Smooth muscle cell (in vitro differentiated cells): ENCODE measurements around the gene PIAS2. TPM values are rescaled to one million over a fixed set of nuclear protein-coding genes. Genes with fewer than 3 reads are reported as not detected.

Experiments
- DNase-seq: peaks from one replicate; lab custom pipeline; 2025; ENCODE audit not compliant: unreplicated experiment; lab: John Stamatoyannopoulos, UW
- H2AFZ ChIP-seq: fragments of 200-600 bp; sonication (generic); 2 replicates; pipeline ENCODE4 v1.6.0; 2016; ENCODE audit warnings: antibody characterized with exemption, low read depth, mild to moderate bottlenecking
- H3F3A ChIP-seq: fragments of 200-600 bp; sonication (generic); 2 replicates; pipeline ENCODE4 v1.6.0; 2017; ENCODE audit warnings: antibody characterized with exemption, low read depth
- H3K27ac ChIP-seq: fragments of 200-600 bp; sonication (generic); 2 replicates; pipeline ENCODE4 v1.5.1; 2016; ENCODE audit warnings: low read depth, mild to moderate bottlenecking
- H3K27me3 ChIP-seq: fragments of 200-600 bp; sonication (generic); 2 replicates; pipeline ENCODE4 v1.6.1; 2016; ENCODE audit warnings: low read depth, mild to moderate bottlenecking
- H3K36me3 ChIP-seq: fragments of 200-600 bp; sonication (generic); 2 replicates; pipeline ENCODE4 v1.5.1; 2016; ENCODE audit warnings: low read depth
- H3K4me1 ChIP-seq: fragments of 200-600 bp; sonication (generic); 2 replicates; pipeline ENCODE4 v1.5.1; 2016; ENCODE audit warnings: low read depth
- H3K4me2 ChIP-seq: fragments of 200-600 bp; sonication (generic); 2 replicates; pipeline ENCODE4 v1.6.0; 2016; ENCODE audit warnings: mild to moderate bottlenecking
- H3K4me3 ChIP-seq: fragments of 200-600 bp; sonication (generic); 2 replicates; pipeline ENCODE4 v1.5.1; 2016; ENCODE audit warnings: mild to moderate bottlenecking
- H3K79me2 ChIP-seq: fragments of 200-600 bp; sonication (generic); 2 replicates; pipeline ENCODE4 v1.6.0; 2016; ENCODE audit warnings: low read depth, mild to moderate bottlenecking
- H3K9ac ChIP-seq: fragments of 200-600 bp; sonication (generic); 2 replicates; pipeline ENCODE4 v1.6.0; 2016; ENCODE audit warnings: low read depth
- H3K9me3 ChIP-seq: fragments of 200-600 bp; sonication (generic); replicated peaks from 2 replicates; pipeline ENCODE4 v1.5.1; 2016; ENCODE audit warnings: low read depth
- H4K20me1 ChIP-seq: fragments of 200-600 bp; sonication (generic); 2 replicates; pipeline ENCODE4 v1.6.0; 2016; ENCODE audit warnings: low read depth
- CTCF ChIP-seq: fragments of 200-600 bp; sonication (generic); IDR thresholded peaks from 2 replicates; pipeline ENCODE4 v1.5.1; 2017; ENCODE audit warnings: borderline replicate concordance, mild to moderate bottlenecking, antibody characterized with exemption; ENCODE audit not compliant: insufficient read depth, poor library complexity, severe bottlenecking
- WGBS: methylation state at CpG from one replicate; pipeline ENCODE4 v1.1.7; 2016; ENCODE audit warnings: low lambda C conversion rate; 5-methylcytosine and 5-hydroxymethylcytosine counted together
- polyA plus RNA-seq: library from polyadenylated mRNA; unstranded; fragments of >200 nt; fragmentation: Nextera tagmentation; extraction: Ambion mirVana; gene quantifications from 2 replicates; pipeline ENCODE4 v1.2.1, GENCODE V29; 2016
- total RNA-seq: library from RNA; depleted of rRNA; stranded (reverse); fragments of >200 nt; gene quantifications from 2 replicates; pipeline ENCODE4 v1.2.3, GENCODE V29; 2014

Gene PIAS2
- total and polyA plus RNA-seq, 2 experiments from 2014 or later = 15.7 to 26.6 TPM

DNA sequence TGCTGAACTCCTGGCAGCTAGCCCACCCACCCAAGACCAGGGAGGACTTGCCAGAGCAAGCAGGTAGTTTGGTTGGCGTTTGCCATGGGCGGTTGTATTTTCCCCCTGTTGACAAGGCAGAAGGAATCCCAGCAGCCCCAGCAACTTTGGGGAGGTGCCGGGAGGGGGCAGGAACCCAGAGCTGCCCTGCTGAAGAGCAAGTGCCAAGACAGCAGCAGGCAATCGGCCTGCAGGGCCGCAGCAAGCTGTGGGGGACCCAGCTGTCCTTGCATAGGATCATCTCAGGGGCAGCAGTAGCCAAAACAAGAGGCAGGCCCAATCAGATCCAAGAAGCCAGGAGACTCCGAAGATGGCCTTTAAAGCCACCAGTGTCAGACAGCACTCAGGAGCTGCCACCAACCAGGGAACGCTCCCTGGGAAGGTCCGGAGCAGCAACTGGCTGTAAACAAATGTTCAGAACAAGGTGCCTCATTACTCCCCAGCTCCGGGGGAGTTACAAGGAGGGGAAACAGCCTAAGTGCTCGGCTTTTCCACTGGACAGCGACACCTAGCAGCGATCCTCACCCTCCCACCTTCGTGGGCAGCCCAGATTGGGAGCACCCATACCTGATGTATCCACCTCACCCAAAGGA, 162.5 kb downstream of the PIAS2 start:
- H3K79me2 ChIP-seq = no peaks in the 10 kb centered on the region
- H3F3A ChIP-seq = no peaks in the 10 kb centered on the region
- WGBS = 62% methylated on average over 13 of the region's 13 CpGs
- H3K9ac ChIP-seq = no peak overlapping the region
- peaks cover 8% of the 10 kb centered on the region for H3K4me1 ChIP-seq
- DNase-seq = no peak
- no peaks in the 10 kb centered on the region for H3K36me3 ChIP-seq
- H3K4me3 ChIP-seq = no peak overlapping the region
- peaks cover 77% of the 10 kb centered on the region for H3K27me3 ChIP-seq
- H3K4me2 ChIP-seq = no peak overlapping the region
- no peaks in the 10 kb centered on the region for H4K20me1 ChIP-seq
- H2AFZ ChIP-seq = no peak overlapping the region
- H3K9me3 ChIP-seq = no peaks in the 10 kb centered on the region
- TF ChIP-seq CTCF = no peak
- H3K27ac ChIP-seq = no peak overlapping the region

DNA sequence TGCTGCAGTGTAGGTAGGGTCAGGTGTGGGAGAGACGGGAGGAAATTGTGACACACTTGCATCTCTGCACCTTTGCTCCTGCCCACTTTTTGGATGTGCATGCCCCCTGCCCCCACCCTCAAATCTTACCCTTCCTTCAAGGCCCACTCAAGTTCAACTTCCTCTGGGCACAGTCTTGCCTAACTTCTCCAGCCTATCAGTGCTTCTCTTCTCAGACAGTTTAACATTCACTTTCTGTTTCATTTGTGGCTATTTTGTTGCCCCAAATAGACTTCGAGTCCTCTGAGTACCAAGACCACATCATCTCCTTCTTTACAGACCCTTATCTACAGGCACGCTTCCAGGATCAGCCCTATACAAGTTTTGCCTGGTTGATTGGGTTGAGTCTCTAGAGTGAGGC, 163.1 kb downstream of the PIAS2 start:
- Histone ChIP-seq H3K9me3 (no peaks in the 10 kb centered on the region), H3K4me3 (no peak overlapping the region), H2AFZ (no peak overlapping the region), H3K36me3 (no peaks in the 10 kb centered on the region), H3K4me1 (peaks cover 8% of the 10 kb centered on the region), H3K79me2 (no peaks in the 10 kb centered on the region), H3K27me3 (peaks cover 71% of the 10 kb centered on the region), H4K20me1 (no peaks in the 10 kb centered on the region), H3K9ac (no peak overlapping the region), H3K4me2 (no peak overlapping the region), H3F3A (no peaks in the 10 kb centered on the region), H3K27ac (no peak overlapping the region)
- TF ChIP-seq CTCF = no peak
- 94% methylated on average over 3 of the region's 3 CpGs for WGBS
- no peak for DNase-seq

Other genes with a start within 250 kb of the PIAS2 start
- under 0.01 and 0.22 TPM in 2 replicates for gene ST8SIA5, start 160.5 kb downstream of the PIAS2 start, total RNA-seq
- gene ST8SIA5, start 160.5 kb downstream of the PIAS2 start, polyA plus RNA-seq = 1.2 TPM in 1 of 2 replicates, not detected in the other
- gene KATNAL2, start 95 bp upstream of the PIAS2 start, total RNA-seq = 0.31 and 2.5 TPM in 2 replicates
- 2.1 and 2.5 TPM in 2 replicates for gene KATNAL2, start 95 bp upstream of the PIAS2 start, polyA plus RNA-seq
- gene ELOA2, start 118.1 kb upstream of the PIAS2 start, total RNA-seq = not detected in 2 replicates
- not detected in 2 replicates for gene ELOA2, start 118.1 kb upstream of the PIAS2 start, polyA plus RNA-seq
- gene HDHD2, start 233.0 kb upstream of the PIAS2 start, total RNA-seq = 9.9 and 20.6 TPM in 2 replicates
- gene HDHD2, start 233.0 kb upstream of the PIAS2 start, polyA plus RNA-seq = 14.9 and 16.4 TPM in 2 replicates